Amniotic epithelial cell (primary cell): ENCODE data around the gene FCAR.
"Not testable (repeated sequence)": the region's sequence is repeated elsewhere in the genome, so short reads cannot be mapped to it uniquely, and the experiment has no call there.

Experiments
- DNase-seq: peaks from one replicate; pipeline ENCODE4 v3.0.0-alpha.2; 2010; ENCODE audit warnings: low read depth

FCAR gene

DNA sequence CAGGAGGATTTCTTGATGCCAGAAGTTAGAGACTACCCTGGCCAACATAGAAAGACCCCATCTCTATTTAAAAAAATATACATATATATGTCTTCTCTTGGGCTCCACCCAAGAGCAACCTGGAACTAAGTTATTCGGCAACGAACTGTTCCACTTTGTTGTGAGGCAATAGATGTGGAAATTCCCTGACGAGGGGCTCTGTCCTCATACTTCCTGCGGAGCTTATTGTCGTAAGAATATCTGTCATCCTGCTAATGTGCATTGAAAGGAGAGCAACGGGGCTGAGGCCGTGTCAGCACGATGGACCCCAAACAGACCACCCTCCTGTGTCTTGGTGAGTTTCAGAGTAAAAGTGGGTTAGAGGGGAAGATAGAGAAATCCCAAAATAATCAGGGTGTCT lies at the start of gene FCAR:
Gene FCAR (plus strand): TSS at position 246 of the 400 bp plus-strand sequence. CDS start 55 bp downstream, at position 301.
- DNase-seq: no peak

DNA sequence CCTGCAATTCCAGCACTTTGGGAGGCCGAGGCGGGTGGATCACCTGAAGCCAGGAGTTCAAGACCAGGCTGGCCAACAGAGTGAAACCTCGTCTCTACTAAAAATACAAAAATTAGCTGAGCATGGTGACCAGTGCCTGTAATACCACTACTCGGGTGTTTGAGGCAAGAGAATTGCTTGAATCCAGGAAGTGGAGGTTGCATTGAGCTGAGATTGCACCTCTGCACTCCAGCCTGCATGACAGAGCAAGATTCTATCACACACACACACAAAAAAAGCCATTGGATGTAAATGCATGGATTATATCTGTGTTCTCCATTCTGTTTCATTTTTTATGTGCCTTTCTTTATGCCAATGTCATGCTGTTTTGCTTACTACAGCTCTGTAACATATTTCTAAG lies 49.6 kb upstream of the FCAR start:
- not testable (repeated sequence) for DNase-seq

DNA sequence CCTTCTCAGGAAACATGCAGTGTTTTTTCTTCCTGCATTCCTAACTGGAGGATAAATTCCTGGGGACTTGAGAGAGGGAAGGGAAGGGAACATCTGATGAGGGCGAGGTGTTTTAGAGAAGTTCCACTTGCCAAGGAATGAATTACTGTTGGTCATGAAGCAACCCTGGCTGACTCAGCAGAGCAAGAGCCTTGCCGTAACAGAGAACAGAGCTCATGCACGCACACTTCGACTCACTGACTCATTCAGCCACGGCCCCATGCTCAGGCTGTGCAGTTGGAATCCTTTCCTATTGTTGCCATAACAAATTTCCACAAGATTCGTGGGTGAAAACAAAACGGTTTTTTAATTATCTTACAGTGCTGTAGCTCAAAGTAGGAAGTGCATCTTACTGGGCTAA lies 48.7 kb upstream of the FCAR start:
- not testable (repeated sequence) for DNase-seq

DNA sequence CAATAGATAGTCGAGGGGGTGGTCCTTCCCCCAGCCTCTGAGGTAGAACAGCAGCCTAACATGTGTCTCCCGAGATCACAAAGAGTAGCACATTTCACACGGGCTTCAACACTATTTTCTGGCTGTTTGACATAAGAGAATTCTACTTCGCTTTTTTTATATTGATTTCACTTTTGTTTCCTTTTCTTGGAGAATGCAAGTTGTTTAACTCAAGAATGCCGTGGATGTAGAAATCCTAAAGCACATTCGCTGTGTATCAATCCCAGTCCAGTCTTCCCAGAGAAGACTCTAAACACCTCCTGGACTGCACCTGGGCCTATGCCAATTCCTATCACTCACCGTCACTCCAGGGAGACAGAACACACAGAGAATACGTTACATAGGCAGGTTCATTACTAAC lies 46.0 kb upstream of the FCAR start:
- not testable (repeated sequence) for DNase-seq

DNA sequence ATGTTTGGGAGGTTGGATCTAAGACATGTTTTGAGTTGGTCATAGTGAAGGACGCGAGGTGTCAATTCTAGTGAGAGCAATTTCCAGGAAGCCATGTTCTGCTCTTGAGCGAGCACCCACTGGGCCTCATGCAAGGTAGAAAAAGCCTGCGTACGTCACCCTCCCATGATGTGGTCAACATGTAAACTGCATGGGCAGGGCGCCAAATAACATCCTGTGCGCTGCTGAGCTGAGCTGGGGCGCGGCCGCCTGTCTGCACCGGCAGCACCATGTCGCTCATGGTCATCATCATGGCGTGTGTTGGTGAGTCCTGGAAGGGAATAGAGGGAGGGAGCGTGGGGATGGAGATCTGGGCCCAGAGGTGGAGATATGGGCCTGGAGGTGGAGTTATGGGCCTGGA lies 41.5 kb upstream of the FCAR start, which contains the start of gene KIR2DS4:
Gene KIR2DS4 (plus strand): TSS at position 181 of the 400 bp plus-strand sequence.
- not testable (repeated sequence) for DNase-seq

DNA sequence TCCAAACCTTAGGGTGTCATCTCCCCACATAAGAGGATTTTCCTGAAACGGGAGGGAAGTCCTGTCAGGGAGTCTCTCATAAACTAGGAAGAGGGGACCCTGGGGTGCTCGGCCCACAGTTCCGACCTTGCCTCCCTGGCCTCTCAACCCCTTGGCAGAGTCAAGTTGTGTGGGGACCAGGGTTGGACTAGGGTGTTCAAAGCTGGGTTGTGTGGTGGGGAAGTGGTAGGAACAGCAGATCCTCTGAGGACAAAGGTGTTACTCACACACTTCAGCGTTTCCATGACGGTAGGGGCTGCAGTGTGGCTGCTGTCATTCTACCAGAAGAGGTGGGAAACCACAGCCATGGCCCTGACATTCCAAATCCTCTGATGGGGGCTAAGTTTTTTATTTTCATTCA lies 38.9 kb upstream of the FCAR start:
- DNase-seq: not testable (repeated sequence)

DNA sequence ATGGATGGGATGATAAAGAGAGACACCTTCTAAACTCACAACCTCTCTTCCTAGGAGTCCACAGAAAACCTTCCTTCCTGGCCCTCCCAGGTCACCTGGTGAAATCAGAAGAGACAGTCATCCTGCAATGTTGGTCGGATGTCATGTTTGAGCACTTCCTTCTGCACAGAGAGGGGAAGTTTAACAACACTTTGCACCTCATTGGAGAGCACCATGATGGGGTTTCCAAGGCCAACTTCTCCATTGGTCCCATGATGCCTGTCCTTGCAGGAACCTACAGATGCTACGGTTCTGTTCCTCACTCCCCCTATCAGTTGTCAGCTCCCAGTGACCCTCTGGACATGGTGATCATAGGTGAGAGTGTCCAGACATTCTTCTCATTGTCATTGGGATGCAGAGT lies 36.5 kb upstream of the FCAR start:
- not testable (repeated sequence) for DNase-seq

DNA sequence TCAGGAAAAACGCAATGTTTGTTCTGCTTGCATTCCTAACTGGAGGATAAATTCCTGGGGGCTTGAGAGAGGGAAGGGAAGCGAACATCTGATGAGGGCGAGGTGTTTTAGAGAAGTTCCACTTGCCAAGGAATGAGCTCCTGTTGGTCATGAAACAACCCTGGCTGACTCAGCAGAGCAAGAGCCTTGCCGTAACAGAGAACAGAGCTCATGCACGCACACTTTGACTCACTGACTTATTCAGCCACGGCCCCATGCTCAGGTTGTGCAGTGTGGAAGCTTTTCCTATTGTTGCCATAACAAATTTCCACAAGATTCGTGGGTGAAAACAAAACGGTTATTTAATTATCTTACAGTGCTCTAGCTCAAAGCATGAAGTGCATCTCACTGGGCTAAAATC lies 30.9 kb upstream of the FCAR start:
- not testable (repeated sequence) for DNase-seq

DNA sequence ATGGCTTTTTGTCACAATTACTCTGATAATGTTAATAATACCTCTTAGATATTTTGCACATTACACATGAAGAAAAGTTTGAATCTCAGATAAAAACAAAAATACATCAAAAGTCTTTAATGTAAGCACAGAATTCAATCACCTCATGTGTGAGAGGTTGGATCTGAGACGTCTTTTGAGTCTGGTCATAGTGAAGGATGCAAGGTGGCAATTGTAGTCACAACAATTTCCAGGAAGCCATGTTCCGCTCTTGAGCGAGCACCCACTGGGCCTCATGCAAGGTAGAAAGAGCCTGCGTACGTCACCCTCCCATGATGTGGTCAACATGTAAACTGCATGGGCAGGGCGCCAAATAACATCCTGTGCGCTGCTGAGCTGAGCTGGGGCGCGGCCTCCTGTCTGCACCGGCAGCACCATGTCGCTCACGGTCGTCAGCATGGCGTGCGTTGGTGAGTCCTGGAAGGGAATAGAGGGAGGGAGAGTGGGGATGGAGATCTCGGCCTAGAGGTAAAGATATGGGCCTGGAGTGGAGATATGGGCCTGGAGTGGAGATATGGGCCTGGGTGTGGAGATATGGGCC lies 23.9 kb upstream of the FCAR start, which contains the start of gene KIR3DL2:
Gene KIR3DL2 (plus strand): TSS at position 383 of the 580 bp plus-strand sequence. CDS start 33 bp downstream, at position 416.
- not testable (repeated sequence) for DNase-seq

DNA sequence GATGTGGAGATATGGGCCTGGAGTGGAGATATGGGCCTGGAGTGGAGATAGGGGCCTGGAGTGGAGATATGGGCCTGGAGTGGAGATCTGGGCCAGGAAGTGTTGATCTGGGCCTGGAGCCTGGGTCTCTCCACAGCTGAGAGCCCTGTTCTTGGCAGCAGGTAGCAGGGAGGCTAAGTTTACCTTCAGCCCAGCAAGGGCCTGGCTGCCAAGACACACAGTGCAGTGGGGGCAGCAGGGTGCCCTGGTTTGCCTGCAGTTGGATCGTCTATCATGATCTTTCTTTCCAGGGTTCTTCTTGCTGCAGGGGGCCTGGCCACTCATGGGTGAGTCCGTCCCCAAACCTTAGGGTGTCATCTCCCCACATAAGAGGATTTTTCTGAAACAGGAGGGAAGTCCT lies 23.1 kb upstream of the FCAR start:
- no peak for DNase-seq

DNA sequence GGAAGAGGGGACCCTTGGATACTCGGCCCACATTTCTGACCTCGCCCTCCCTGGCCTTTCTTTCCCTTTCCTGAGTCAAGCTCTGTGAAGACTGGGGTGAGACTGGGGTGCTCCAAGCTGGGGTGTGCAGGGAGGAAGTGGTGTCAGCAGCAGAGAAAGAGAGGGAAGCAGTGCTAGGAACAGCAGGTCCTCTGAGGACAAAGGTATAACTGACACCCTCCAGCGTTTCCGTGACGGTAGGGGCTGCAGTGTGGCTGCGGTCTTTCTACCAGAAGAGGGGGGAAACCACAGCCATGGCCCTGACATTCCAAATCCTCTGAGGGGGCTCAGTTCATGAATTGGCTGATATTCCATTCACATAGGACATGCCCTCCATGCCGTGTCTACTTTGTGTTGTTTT lies 22.7 kb upstream of the FCAR start:
- no peak for DNase-seq

DNA sequence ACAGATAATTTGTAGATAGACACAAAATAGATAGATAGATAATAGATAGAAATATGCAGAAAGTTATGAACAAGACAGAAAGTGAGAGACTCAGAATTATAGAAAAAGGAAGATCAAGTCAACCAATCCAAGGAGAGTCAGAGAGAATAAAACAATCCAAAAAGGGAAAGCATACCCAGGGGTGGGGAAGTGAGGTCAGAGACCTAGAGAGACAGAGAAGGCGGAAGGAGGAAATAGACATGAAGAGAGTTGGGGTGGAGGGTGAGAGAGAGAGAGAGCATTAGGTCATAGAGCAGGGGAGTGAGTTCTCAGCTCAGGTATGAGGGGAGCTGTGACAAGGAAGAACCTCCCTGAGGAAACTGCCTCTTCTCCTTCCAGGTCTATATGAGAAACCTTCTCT lies 18.8 kb upstream of the FCAR start:
- not testable (repeated sequence) for DNase-seq

DNA sequence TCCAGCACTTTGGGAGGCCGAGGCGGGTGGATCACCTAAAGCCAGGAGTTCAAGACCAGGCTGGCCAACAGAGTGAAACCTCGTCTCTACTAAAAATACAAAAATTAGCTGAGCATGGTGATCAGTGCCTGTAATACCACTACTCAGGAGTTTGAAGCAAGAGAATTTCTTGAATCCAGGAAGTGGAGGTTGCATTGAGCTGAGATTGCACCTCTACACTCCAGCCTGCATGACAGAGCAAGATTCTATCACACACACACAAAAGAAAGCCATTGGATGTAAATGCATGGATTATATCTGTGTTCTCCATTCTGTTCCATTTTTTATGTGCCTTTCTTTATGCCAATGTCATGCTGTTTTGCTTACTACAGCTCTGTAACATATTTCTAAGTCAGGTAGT lies 15.6 kb upstream of the FCAR start:
- not testable (repeated sequence) for DNase-seq

DNA sequence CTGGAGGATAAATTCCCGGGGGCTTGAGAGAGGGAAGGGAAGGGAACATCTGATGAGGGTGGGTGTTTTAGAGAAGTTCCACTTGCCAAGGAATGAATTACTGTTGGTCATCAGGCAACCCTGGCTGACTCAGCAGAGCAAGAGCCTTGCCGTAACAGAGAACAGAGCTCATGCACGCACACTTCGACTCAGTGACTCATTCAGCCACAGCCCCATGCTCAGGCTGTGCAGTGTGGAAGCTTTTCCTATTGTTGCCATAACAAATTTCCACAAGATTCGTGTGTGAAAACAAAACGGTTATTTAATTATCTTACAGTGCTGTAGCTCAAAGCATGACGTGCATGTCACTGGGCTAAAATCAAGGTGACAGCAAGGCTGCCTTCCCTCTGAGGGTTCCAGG lies 14.6 kb upstream of the FCAR start:
- not testable (repeated sequence) for DNase-seq

DNA sequence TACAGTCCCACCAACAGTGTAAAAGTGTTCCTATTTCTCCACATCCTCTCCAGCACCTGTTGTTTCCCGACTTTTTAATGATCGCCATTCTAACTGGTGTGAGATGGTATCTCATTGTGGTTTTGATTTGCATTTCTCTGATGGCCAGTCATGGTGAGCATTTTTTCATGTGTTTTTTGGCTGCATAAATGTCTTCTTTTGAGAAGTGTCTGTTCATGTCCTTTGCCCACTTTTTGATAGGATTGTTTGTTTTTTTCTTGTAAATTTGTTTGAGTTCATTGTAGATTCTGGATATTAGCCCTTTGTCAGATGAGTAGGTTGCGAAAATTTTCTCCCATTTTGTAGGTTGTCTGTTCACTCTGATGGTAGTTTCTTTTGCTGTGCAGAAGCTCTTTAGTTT lies 10.6 kb upstream of the FCAR start:
- DNase-seq: not testable (repeated sequence)

DNA sequence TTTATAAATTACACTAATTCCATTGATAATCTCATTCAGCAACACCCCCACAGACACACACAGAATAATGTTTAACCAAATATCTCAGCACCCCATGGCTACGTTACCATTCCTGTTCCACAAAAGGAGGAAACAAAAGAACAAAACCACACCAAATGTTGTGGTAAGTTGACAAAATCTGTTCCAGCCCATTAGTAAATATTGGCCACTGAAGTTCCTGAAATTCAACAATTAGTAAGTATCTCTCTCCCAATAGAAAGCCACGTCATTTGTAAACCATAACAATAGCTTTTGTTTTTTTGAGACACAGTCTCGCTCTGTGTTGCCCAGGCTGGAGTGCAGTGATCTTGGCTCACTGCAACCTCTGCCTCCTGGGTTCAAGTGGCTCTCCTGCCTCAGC lies 2.3 kb upstream of the FCAR start:
- DNase-seq: no peak

DNA sequence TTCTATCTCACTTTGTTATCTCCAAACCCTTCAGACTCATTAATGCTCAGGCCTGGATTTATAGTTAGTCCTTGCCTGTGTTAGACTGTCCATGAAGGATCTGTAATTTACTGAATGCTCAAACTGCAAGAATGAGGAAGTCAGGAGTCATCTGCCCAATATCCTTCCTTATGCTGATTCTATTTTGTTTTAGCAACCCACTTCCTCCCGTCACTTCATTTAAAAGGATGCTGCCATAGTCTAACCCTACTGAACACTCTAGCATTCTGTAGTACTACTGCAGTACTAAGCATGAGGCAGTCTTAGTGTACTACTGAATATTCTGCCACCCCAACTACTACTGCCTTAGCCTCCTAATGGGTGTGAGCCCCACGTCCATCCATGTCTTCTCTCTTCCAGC lies 1.5 kb downstream of the FCAR start:
- no peak for DNase-seq

DNA sequence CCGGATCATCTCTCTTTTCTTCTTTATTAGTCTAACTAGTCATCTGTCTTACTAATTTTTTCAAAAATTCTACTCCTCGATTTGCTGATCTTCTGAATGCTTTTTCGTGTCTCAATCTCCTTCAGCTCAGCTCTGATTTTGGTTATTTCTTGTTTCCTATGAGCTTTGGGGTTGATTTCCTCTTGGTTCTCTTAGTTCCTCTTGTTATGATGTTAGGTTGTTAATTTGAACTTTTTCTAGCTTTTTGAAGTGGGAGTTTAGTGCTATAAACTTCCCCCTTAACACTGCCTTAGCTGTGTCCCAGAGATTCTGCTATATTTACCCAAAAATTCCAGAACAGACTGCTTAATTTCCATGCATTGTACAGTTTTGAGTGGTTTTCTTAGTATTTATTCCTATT lies 3.4 kb downstream of the FCAR start:
- DNase-seq: no peak

DNA sequence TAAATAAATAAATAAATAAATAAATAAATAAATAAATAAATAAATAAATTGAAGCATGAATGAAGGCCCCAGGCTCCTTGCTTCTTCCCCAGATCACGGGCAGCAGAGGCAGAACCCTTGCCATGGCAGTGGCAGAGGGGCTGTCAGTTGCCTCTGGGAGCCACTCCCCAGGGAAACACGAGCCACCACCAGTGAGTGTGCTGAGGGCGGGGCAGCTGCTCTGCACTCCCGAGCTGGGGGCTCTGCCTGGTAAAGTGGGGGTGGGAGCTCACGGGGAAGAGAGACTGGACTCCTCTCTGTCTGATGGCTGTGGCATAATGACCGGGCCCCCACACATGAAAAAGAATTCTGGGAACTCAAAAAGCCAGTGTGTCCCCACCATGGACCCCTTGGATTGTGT lies 7.8 kb downstream of the FCAR start:
- DNase-seq: no peak

DNA sequence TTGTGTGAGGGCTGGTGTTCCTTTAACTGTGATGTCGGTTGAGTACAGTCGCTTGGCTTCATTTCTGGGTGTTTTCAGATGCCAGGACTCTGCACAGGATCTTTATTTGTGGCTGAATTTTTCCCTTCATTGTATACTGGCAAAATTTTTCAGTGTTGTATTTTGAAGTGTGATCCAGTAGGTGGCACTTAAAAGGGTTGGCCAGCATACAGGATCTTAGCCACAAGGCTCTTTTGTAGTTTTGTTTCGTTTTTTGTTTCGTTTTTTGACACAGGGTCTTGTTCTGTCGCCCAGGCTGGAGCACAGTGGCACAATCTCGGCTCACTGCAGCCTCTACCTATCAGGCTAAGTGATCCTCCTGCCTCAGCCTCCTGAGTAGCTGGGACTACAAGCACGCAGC lies 8.7 kb downstream of the FCAR start:
- no peak for DNase-seq

DNA sequence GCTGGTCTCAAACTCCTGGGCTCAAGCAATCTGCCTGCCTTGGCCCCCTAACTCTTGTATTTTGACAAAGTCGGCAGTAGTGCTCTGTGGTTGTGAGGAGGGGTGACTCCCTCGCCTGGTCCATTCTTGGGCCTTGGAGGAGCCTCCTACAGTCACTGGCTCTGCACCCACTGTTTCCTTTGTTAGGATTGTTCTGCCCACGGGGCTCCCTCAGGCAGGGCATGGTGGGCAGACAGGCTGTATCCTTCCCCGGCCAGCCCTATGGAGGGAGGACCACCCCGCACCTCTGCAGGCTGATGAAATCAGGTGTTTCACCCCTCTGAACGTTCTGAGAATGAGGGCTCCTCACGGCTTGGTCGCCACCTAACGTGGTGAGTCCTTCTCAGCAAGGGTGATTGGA lies 9.2 kb downstream of the FCAR start:
- DNase-seq: no peak

DNA sequence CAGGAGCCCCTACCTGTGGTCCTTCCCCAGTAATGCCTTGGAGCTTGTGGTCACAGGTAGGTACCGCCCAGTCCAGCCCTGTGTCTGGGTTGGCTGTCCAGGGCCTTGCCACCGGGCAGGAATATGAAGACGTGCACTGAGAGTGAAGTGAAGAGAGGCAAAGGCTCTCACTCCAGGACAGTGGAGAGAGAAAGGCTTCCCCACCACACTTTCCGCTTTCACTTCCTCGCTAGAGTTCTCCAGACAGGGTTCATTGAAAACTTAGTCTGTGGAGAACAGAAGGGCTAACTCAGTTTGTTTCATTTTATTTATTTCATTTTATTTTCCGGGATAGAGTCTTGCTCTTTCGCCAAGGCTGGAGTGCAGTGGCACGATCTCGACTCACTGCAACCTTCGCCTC lies 14.2 kb downstream of the FCAR start:
- no peak for DNase-seq

DNA sequence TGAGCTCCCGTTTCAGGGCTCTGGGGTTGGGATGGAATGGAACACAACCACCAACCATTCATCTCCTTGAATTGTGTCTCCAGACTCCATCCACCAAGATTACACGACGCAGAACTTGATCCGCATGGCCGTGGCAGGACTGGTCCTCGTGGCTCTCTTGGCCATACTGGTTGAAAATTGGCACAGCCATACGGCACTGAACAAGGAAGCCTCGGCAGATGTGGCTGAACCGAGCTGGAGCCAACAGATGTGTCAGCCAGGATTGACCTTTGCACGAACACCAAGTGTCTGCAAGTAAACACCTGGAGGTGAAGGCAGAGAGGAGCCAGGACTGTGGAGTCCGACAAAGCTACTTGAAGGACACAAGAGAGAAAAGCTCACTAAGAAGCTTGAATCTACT lies 15.5 kb downstream of the FCAR start:
- no peak for DNase-seq

DNA sequence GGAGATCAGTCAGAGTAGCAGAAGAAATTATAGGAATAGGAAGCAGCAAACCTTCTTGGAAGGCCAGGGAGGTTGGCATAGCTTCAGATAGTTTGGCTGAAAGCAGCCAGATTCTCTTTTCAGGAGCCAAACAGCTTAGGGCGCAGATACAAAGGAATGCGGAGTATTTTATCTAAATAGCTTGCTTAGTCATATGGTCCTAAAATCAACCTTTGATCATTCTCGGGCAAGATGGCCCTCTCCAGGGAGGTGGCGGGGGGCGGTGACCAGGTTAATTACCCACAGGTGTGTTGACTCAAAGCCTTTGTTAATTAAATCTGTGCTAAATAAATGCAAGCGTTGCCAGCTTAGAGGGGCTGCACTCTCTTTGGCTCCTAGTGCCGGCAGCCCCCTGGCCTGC lies 19.4 kb downstream of the FCAR start:
- no peak for DNase-seq
